ENCODE data around the gene KRIT1.
A peak's percentile ranks its signal among the peaks of the same experiment; 100 is the strongest.
"Not testable (repeated sequence)": the region's sequence is repeated elsewhere in the genome, so short reads cannot be mapped to it uniquely, and the experiment has no call there.

The KRIT1 gene

GRCh38 chr7:92245487-92246359 is at the start of gene KRIT1, which contains the start of gene ANKIB1:
KRIT1 (minus strand) TSS chr7:92245914; CDS start chr7:92242135, 3,779 bp downstream.
ANKIB1 (plus strand) TSS chr7:92245974; CDS start chr7:92294979, 49,005 bp downstream.
- peak; percentile 80 to 83 for DNase-seq (ENCODE audit: low read depth in 2 of 2)

GRCh38 chr7:92295391-92295790 is 49.7 kb upstream of the KRIT1 start:
- no peak for DNase-seq (ENCODE audit: low read depth in 2 of 2)

GRCh38 chr7:92293896-92294590 is 48.3 kb upstream of the KRIT1 start:
- no peak for DNase-seq (ENCODE audit: low read depth in 2 of 2)

- DNase-seq (ENCODE audit: low read depth in 2 of 2): no peak
These were observed 47.3 kb upstream of the KRIT1 start for GRCh38 chr7:92292981-92293380.

GRCh38 chr7:92289321-92289720 is 43.6 kb upstream of the KRIT1 start:
- no peak for DNase-seq (ENCODE audit: low read depth in 2 of 2)

- no peak for DNase-seq (ENCODE audit: low read depth in 2 of 2)
These were observed 37.2 kb upstream of the KRIT1 start for GRCh38 chr7:92282930-92283329.

GRCh38 chr7:92282221-92282814 is 36.6 kb upstream of the KRIT1 start:
- DNase-seq (ENCODE audit: low read depth in 2 of 2): no peak

- no peak for DNase-seq (ENCODE audit: low read depth in 2 of 2)
These were observed 35.3 kb upstream of the KRIT1 start for GRCh38 chr7:92281031-92281430.

- no peak for DNase-seq (ENCODE audit: low read depth in 2 of 2)
These were observed 33.8 kb upstream of the KRIT1 start for GRCh38 chr7:92279396-92280031.

- no peak for DNase-seq (ENCODE audit: low read depth in 2 of 2)
These were observed 30.7 kb upstream of the KRIT1 start for GRCh38 chr7:92276460-92276864.

- DNase-seq (ENCODE audit: low read depth in 2 of 2): no peak
These were observed 29.6 kb upstream of the KRIT1 start for GRCh38 chr7:92275327-92275726.

GRCh38 chr7:92268921-92269320 is 23.2 kb upstream of the KRIT1 start:
- DNase-seq (ENCODE audit: low read depth in 2 of 2): no peak

GRCh38 chr7:92266415-92267241 is 20.9 kb upstream of the KRIT1 start:
- DNase-seq (ENCODE audit: low read depth in 2 of 2): no peak

GRCh38 chr7:92260248-92260781 is 14.6 kb upstream of the KRIT1 start:
- DNase-seq (ENCODE audit: low read depth in 2 of 2): no peak

- no peak for DNase-seq (ENCODE audit: low read depth in 2 of 2)
These were observed 14.0 kb upstream of the KRIT1 start for GRCh38 chr7:92259610-92260247.

GRCh38 chr7:92259062-92259461 is 13.3 kb upstream of the KRIT1 start:
- DNase-seq (ENCODE audit: low read depth in 2 of 2): no peak

GRCh38 chr7:92255308-92255707 is 9.6 kb upstream of the KRIT1 start:
- DNase-seq (ENCODE audit: low read depth in 2 of 2): no peak

GRCh38 chr7:92254800-92255199 is 9.1 kb upstream of the KRIT1 start:
- DNase-seq (ENCODE audit: low read depth in 2 of 2): not testable (repeated sequence)

GRCh38 chr7:92253251-92253650 is 7.5 kb upstream of the KRIT1 start:
- DNase-seq (ENCODE audit: low read depth in 2 of 2): no peak

GRCh38 chr7:92251181-92251580 is 5.5 kb upstream of the KRIT1 start:
- DNase-seq (ENCODE audit: low read depth in 2 of 2): no peak

Data from stimulated activated CD8-positive, alpha-beta memory T cell treated with anti-CD3 and anti-CD28 coated beads, Interleukin-15, amount 100 ng/mL, for 48 hours (primary cell).